Fibroblast of mammary gland (primary cell): ENCODE measurements around the gene CLDN9.
A peak's percentile ranks its signal among the peaks of the same experiment; 100 is the strongest.

Experiments used
- DNase-seq: peaks from one replicate; pipeline ENCODE4 v3.0.0-alpha.2; 2010; ENCODE audit warnings: low read depth
- H3K4me3 ChIP-seq: 2 replicates; pipeline ENCODE4 v1.5.1; 2011; ENCODE audit warnings: low read depth, mild to moderate bottlenecking, low read length, moderate library complexity; ENCODE audit not compliant: control insufficient read depth
- TF ChIP-seq, protein P1 (sequence below): conservative IDR thresholded peaks from 2 replicates; pipeline ENCODE4 v1.5.1; 2011; ENCODE audit warnings: low read depth, low read length, inconsistent platforms; ENCODE audit not compliant: control insufficient read depth, insufficient read depth

CLDN9 gene

DNA sequence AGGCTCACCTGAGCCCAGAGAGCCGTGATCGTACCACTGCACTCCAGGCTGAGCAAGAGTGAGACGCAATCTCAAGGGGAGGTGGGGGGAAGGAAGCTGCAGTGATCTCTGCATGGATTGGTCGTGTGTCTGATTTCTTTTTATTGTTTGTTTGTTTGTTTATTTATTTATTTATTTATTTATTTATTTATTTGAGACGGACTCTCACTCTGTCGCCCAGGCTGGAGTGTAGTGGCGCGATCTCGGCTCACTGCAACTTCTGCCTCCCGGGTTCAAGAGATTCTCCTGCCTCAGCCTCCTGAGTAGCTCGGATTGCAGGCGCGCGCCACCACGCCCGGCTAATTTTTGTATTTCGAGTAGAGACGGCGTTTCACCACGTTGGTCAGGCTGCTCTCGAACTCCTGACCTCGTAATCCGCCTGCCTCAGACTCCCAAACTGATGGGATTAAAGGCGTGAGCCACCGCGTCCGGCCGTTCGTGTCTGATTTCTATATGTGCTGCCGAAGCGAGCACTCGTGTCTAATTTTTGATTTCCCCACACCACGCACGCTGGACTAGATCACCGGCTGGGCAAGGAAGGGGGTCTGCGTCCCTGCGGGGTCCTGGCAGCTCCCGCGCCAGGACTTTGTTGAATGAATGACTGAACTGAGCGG is 7.0 kb downstream of the CLDN9 start:
- H3K4me3 ChIP-seq = peak overlapping the region; percentile 50
- DNase-seq = no peak
- TF ChIP-seq, protein P1, sequence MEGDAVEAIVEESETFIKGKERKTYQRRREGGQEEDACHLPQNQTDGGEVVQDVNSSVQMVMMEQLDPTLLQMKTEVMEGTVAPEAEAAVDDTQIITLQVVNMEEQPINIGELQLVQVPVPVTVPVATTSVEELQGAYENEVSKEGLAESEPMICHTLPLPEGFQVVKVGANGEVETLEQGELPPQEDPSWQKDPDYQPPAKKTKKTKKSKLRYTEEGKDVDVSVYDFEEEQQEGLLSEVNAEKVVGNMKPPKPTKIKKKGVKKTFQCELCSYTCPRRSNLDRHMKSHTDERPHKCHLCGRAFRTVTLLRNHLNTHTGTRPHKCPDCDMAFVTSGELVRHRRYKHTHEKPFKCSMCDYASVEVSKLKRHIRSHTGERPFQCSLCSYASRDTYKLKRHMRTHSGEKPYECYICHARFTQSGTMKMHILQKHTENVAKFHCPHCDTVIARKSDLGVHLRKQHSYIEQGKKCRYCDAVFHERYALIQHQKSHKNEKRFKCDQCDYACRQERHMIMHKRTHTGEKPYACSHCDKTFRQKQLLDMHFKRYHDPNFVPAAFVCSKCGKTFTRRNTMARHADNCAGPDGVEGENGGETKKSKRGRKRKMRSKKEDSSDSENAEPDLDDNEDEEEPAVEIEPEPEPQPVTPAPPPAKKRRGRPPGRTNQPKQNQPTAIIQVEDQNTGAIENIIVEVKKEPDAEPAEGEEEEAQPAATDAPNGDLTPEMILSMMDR = no peak

GRCh38 chr16:3020247-3020603 is 7.5 kb downstream of the CLDN9 start, which contains the start of gene TNFRSF12A:
TNFRSF12A (plus strand) TSS chr16:3020368; CDS start chr16:3020398, 30 bp downstream.
- TF ChIP-seq, protein P1 = no peak
- H3K4me3 ChIP-seq = peak within 1 kb of the TSS; percentile 74

DNA sequence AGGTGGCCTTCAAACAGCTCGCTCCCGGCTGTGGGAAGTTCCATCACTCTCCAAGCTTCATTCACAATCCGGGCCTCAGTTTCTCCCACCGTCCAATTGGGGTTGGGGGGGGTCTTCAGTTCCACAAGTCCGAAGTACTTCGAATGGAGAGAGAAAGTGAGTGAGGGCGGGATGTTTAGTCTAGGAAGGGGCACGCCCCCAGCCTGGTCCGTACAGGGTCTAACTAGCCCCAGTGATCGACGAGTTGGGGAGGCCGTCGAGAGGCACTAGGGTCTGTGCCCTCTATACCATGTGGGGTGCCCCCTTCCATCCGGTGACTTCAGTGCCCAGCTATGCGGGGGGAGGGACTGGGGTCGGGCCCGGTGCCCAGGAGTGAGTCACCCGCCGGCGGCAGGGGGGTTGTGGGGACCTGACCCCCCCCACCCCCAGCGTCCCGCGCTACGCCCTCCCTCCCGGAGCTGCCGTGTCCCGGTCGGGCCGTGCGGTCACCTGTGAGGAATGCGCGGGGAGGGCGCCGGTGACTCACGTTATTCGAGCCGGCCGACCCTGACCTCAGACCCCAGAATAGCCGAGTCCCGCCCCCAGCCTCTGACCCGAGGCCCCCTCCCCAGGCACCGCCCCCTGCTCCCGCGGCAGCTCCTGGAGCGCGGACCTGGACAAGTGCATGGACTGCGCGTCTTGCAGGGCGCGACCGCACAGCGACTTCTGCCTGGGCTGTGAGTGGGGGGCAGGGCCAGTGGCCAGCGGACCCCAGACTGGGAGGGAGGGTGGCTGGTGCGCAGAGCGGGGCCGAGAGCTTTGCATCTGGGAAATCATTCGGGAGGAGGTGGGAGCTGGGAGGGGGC is 8.1 kb downstream of the CLDN9 start:
- H3K4me3 ChIP-seq = peak overlapping the region; percentile 74
- TF ChIP-seq, protein P1 = no peak
- DNase-seq = peak; percentile 82

More at GRCh38 chr16:3020247-3020603, 7.5 kb downstream of the CLDN9 start, which contains the start of gene TNFRSF12A:
- peak; percentile 58 for DNase-seq

DNA sequence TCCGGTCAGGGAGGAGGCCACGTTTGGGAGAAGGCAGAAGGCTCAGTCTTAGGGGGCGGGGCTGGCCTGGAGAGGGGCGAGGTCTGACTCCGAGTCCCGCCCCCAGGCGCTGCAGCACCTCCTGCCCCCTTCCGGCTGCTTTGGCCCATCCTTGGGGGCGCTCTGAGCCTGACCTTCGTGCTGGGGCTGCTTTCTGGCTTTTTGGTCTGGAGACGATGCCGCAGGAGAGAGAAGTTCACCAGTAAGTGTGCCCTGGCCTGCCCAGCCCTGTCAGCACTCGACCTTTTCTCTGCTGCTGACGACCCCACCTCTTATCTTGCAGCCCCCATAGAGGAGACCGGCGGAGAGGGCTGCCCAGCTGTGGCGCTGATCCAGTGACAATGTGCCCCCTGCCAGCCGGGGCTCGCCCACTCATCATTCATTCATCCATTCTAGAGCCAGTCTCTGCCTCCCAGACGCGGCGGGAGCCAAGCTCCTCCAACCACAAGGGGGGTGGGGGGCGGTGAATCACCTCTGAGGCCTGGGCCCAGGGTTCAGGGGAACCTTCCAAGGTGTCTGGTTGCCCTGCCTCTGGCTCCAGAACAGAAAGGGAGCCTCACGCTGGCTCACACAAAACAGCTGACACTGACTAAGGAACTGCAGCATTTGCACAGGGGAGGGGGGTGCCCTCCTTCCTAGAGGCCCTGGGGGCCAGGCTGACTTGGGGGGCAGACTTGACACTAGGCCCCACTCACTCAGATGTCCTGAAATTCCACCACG is 8.9 kb downstream of the CLDN9 start:
- peak; percentile 97 for DNase-seq
- TF ChIP-seq, protein P1 = peak; percentile 17
- peak overlapping the region; percentile 74 for H3K4me3 ChIP-seq

DNA sequence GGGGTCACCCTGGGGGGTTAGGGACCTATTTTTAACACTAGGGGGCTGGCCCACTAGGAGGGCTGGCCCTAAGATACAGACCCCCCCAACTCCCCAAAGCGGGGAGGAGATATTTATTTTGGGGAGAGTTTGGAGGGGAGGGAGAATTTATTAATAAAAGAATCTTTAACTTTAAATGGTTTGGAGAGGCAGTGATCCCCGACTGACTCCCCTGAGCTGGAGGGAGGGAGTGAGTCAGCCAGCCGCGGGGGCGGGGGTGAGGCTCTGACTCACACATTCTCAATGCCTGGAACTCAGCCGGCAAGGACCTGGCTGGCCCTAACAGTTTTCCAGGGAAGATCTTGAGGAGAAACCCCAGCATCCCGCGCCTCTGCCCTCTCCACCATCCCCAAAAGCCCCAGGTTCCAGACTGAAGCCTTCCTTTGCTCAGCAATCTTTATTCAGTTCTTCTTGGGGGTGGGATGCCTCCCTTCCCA is 9.5 kb downstream of the CLDN9 start:
- H3K4me3 ChIP-seq = peak overlapping the region; percentile 74
- peak; percentile 96 for DNase-seq
- TF ChIP-seq, protein P1 = no peak

DNA sequence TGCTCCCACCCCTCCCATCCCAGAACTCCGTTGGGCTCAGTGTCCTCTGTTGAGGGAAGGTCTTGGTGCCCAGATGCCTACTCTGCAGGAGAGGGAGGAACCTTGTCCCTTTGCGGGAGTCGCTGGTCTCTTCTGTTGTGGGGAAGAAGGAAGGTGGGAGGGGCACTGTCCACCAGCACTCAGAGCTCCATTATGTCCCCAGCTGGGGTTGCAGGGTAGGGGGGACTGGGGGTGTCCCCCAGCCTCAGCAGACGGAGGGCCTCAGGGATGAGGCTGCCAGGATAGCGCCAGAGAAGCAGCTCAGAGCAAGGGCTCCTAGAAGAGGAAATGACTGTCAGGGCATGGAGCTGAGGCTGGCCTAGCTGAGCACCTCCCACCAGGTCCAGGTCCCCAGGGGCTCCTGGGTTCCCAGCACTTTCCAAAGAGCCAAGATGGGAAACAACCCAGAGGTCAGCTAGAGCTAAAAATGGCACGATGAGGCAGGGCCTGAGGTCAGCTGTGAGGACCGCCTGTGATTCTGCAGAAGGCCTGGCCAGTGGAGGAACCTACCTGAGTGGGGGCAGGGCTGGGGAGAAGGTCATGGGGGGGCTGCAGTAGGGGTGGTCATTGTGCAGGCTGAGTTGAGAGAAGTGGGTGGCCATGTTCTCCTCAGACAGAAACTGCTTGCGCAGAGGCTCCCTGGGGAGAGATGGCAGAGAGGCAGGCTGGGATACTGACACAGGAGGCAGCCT is 10.1 kb downstream of the CLDN9 start:
- TF ChIP-seq, protein P1 = no peak
- DNase-seq = peak; percentile 87
- H3K4me3 ChIP-seq = peak overlapping the region; percentile 74
